ENCODE data around the gene MDP1.
A peak's percentile ranks its signal among the peaks of the same experiment; 100 is the strongest.

MDP1 gene

DNA sequence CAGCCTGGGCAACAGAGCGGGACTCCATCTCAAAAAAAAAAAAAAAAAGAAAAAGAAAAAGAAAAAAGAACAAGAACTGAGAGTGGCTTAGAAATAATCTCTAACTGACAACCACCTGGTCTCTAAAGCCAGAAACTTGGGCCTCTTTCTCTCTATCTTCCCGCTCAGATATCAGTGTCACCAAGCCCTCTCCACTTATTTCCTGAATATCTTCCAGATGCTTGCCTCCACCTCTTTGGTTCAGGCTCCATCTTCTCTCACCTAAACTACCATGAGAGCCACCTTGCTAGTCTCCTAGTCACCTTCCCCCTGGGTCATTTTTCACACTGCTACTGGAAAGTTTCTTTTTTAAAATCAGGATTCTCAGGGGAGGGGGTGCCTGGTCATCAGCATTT lies 18.8 kb downstream of the MDP1 start:
- DNase-seq = no peak

DNA sequence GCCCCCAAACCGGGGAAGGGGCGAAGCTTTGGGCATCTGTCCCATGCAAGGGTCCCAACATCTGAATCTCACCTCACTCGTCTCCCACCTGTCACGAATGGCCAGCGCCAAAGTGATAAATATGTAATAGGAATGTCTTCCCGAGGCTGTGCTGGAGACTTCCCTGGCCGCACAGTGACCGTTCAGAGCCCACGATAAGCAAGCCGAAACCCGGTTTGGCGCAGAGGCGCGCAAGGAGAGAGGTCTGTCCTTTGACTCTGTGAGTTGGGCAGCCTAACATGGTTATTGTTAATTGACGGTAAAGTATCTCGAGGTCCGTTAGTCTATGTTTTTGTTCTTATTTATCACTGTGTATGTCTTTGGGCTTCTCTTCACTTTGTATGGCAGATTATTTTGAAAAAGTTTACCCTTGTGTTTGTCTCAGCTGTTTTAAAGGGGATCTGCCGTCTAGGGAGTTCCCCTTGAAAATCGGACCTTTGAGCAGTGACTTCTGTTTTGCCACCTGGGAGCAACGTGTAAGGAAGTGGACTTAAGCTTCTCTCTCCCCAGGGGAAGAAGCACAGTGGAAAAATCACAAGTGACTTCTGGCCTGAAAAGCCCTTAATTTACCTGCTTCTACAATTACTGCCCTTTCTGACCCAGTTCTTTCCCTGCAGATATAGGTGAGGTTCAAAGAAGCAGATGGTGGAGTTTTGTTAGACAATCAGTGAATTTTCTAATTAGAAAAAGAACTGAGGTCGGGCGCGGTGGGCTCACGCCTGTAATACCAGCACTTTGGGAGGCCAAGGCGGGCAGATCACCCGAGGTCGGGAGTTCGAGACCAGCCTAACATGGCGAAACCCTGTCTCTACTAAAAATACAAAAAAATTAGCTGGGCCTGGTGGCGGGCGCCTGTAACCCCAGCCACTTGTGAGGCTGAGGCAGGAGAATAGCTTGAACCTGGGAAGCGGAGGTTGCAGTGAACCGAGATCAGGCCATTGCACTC lies 19.5 kb downstream of the MDP1 start:
- DNase-seq = peak; percentile 25

- DNase-seq = peak; percentile 93
Measured at GRCh38 chr14:24195186-24196070, 20.4 kb downstream of the MDP1 start, which contains the start of gene TM9SF1. TM9SF1 (minus strand) TSS chr14:24195441; CDS start chr14:24195019, 422 bp downstream.

DNA sequence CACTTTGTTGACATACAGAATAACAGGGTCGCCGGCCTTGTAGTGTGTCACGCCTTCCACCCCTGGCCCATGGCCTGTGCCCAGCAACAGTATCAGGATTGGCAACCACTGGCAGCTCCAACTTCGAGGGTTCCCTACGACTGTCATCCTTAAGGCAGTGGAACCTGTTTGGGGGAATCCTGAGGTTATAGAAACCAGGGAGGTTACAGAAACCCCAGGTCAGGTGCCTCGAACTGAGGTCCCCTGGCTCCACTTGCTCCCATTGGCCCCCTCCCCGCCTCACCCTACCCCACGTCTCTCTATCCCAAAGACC lies 21.0 kb downstream of the MDP1 start:
- DNase-seq = no peak

GRCh38 chr14:24194186-24194872 lies 21.5 kb downstream of the MDP1 start:
- DNase-seq = no peak

GRCh38 chr14:24192933-24193332 lies 22.9 kb downstream of the MDP1 start:
- no peak for DNase-seq

- no peak for DNase-seq
Measured at GRCh38 chr14:24190416-24190815, 25.4 kb downstream of the MDP1 start.

GRCh38 chr14:24189460-24189859 lies 26.4 kb downstream of the MDP1 start:
- DNase-seq = no peak

- no peak for DNase-seq
Measured at GRCh38 chr14:24189059-24189375, 26.8 kb downstream of the MDP1 start.

GRCh38 chr14:24188251-24189058 lies 27.4 kb downstream of the MDP1 start, which contains the start of gene IPO4:
IPO4 (minus strand) TSS chr14:24188816; CDS start chr14:24188787, 29 bp downstream.
- DNase-seq = peak; percentile 98

GRCh38 chr14:24187539-24187915 lies 28.3 kb downstream of the MDP1 start:
- DNase-seq = no peak

DNA sequence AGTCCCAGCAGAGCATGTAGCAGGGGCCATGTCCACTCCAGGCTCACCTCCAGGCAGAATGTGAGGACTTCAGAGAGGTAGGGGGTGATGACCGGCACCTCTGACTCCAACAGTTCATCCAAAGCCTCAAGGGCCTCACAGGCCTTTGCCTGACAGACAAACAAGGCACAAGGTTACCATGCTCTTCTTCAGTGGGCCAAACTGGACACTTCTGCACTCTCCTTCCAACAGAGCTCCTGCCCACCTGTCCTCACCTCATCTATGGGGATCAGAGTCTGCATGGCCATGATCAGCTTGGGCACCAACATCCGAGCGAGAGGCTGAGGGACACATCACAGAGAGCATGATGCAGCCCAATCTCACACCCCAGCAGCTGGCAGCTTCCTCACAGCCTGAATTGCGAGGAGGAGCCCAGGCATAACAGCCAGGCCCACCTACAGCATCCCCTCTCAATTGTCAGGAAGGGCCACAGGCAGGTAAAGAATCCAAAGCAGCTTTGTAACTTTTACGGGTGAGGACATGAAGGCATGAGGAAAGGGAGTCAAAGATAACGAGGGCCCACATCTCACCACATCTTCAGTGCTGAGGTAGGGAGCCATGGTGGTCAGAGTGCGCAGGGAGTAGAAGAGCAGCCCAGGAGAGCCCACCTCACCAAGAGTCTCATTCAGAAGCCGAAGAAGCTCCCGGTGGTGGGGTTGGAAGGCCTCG lies 28.9 kb downstream of the MDP1 start:
- no peak for DNase-seq

GRCh38 chr14:24185741-24186140 lies 30.1 kb downstream of the MDP1 start:
- DNase-seq = no peak

DNA sequence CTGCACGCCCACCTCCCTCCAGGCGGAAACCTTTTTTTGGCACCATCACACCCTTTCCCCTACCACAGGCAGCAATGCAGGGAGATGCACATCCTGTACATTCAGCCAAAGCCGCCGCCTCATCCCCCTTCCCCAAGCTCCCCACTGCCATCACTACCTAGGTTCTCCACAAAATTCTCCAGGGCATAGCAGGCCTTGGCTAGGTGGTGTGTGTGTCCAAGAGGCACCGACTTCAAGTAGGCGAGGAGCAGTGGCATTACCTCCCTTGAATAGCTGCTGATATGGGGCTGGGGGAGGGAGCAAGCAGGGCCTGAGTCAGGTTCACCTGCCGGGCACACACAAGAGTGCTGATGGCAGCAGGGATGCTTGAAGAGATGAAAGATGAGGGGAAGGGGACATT lies 30.8 kb downstream of the MDP1 start:
- DNase-seq = no peak

- DNase-seq = no peak
Measured at GRCh38 chr14:24184104-24184970, 31.5 kb downstream of the MDP1 start.

DNA sequence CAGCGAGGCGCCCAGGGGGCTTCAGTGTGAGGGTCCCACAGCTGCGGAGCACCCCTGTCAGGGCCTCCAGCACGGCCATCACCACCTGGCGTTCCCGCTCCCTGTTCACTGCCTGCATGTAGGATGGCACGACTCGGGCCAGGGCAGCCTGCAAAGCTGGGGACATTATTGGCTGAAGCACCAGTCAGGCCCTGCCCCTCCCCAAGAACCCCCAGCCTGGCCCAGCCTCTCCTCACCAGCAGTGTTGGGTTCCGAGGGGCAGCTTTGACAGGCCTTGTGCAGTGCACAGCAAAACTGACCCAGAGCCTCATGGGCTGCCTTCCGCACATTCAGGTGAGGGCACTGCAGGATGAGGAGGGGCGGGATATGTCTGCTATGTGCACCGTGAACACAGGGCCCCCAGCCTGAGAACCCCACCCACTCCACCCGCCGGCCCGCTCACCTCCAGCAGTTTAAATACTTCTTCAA lies 32.8 kb downstream of the MDP1 start:
- no peak for DNase-seq

GRCh38 chr14:24182110-24182882 lies 33.6 kb downstream of the MDP1 start:
- no peak for DNase-seq

DNA sequence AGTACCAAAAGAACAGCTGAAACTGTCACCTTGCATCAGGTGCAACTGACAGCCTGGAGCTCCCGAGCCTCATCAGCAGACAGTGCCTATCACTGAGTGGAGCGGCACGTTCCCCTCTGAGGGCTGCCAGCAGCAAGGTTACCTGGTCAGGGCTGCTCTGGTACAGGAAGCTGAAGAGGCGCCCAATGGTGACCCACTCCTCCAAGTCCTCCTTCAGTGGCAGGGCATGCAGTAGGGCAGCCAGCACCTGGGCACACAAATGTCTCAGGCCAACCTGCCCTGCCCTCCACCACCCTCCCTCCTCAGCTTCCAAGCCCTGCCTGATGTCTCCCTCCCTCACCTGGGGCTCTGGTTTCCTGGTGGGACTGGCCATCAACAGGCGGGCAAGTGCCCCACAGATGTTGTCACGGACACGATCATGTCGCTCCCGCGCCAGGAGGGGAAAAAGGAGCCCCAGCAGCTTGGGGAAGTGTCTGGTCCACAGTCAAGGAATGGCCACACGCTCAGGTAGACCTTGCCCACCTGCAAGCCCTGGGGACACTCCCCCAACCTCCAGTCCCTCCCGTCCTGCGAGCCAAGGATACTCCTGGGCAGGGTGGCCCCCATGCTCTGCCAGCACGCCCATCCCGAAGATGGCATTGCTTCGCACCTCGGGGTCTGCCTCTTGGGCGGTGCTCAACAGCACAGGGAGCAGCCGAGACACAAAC lies 34.3 kb downstream of the MDP1 start:
- no peak for DNase-seq

Data from eye (tissue), 1 donor.